ENCODE results near the gene CEACAM4. TPM values are rescaled to one million over a fixed set of nuclear protein-coding genes. Genes with fewer than 3 reads are reported as not detected.

Gene CEACAM4
- total RNA-seq, 2 experiments from 2014 or later = 0.36 to 0.84 TPM

- Histone ChIP-seq H3K27ac (ENCODE audit: low read depth in 1 of 2, low read length in 2 of 2) (no peak overlapping the region), H3K36me3 (ENCODE audit: insufficient read depth, low read length) (peaks cover 37% of the 10 kb centered on the region), H3K4me3 (ENCODE audit: low read length) (no peak overlapping the region), H3K4me1 (ENCODE audit: insufficient read depth, low read length) (peaks cover 20% of the 10 kb centered on the region), H3K9me3 (ENCODE audit: control insufficient read depth in 1 of 2, insufficient read depth in 1 of 2, low read length in 2 of 2) (no peaks in the 10 kb centered on the region), H3K27me3 (ENCODE audit: control insufficient read depth in 1 of 2, insufficient read depth in 2 of 2, low read length in 2 of 2) (no peaks in the 10 kb centered on the region)
- POLR2A ChIA-PET = interaction anchor here (0.6 to 5.3 kb wide), 10 partner anchors 9 to 1423 kb away, joined by 3 to 19 read pairs (median 4); no protein-coding TSS in a partner anchor
- TF ChIP-seq CTCF (IDR thresholded peaks at IDR 0.05) = peak; percentile 95
- ATAC-seq (ENCODE audit: poor library complexity) = peak; percentile 97
- peak; percentile 74 to 93 (median 84) for DNase-seq
- CTCF ChIA-PET = interaction anchor here (0.7 to 2.8 kb wide), 22 partner anchors 8 to 366 kb away, joined by 3 to 39 read pairs (median 6); partner anchors contain the start of gene DMAC2
- intact Hi-C loops (cut with DNase I, micrococcal nuclease) = loop anchor here (1.0 to 10.0 kb wide), 4 partner anchors 54 to 366 kb away; no protein-coding TSS in a partner anchor
- Mint-ChIP-seq H3K4me1 (ENCODE audit: low read depth) (peaks cover 44% of the 10 kb centered on the region), H3K36me3 (ENCODE audit: low read depth) (peaks cover 39% of the 10 kb centered on the region), H3K9me3 (no peaks in the 10 kb centered on the region), H3K27me3 (no peaks in the 10 kb centered on the region), H3K4me3 (no peak overlapping the region), H3K27ac (peak overlapping the region; percentile 34)
These were observed 56.2 kb downstream of the CEACAM4 start for GRCh38 chr19:41570639-41571112.

DNA sequence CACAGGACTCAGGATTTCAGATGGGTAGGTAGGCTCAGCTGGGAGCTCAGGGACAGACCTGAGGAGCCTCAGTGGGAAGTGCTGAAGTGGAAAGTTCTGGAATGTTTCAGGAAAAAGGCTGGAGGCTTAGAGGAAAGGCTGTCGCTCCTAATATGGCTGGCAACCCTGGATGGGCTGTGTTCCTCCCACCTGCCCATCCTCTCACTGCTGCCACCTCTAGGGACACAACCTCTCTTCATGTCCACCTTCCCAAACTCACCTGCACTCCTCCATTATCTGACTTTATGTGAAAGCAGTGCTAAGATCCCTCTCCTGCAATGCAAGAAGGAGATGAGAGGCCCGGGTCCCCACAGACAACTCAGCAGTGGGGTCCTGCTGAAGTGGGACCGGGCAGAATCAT, 56.7 kb downstream of the CEACAM4 start:
- Mint-ChIP-seq H3K9me3 (no peaks in the 10 kb centered on the region), H3K4me1 (ENCODE audit: low read depth) (peaks cover 44% of the 10 kb centered on the region), H3K27ac (peak overlapping the region; percentile 34), H3K4me3 (no peak overlapping the region), H3K36me3 (ENCODE audit: low read depth) (peaks cover 38% of the 10 kb centered on the region), H3K27me3 (no peaks in the 10 kb centered on the region)
- intact Hi-C loops (cut with DNase I, micrococcal nuclease) = loop anchor here (1.0 to 10.0 kb wide), 4 partner anchors 53 to 365 kb away; no protein-coding TSS in a partner anchor
- ATAC-seq (ENCODE audit: poor library complexity) (peak; percentile 8), DNase-seq (no peak)
- H3K27me3 ChIP-seq (ENCODE audit: control insufficient read depth in 1 of 2, insufficient read depth in 2 of 2, low read length in 2 of 2) = no peaks in the 10 kb centered on the region
- TF ChIP-seq CTCF (IDR thresholded peaks at IDR 0.05) = no peak
- peaks cover 37% of the 10 kb centered on the region for H3K36me3 ChIP-seq (ENCODE audit: insufficient read depth, low read length)
- no peak overlapping the region for H3K27ac ChIP-seq (ENCODE audit: low read depth in 1 of 2, low read length in 2 of 2)
- peaks cover 18% of the 10 kb centered on the region for H3K4me1 ChIP-seq (ENCODE audit: insufficient read depth, low read length)
- ChIA-PET POLR2A (interaction anchor here (0.6 to 5.3 kb wide), 10 partner anchors 9 to 1423 kb away, joined by 3 to 19 read pairs (median 4); no protein-coding TSS in a partner anchor), CTCF (interaction anchor here (0.7 to 2.8 kb wide), 22 partner anchors 8 to 366 kb away, joined by 3 to 39 read pairs (median 6); partner anchors contain the start of gene DMAC2)
- no peaks in the 10 kb centered on the region for H3K9me3 ChIP-seq (ENCODE audit: control insufficient read depth in 1 of 2, insufficient read depth in 1 of 2, low read length in 2 of 2)
- no peak overlapping the region for H3K4me3 ChIP-seq (ENCODE audit: low read length)

- Histone ChIP-seq H3K27ac (ENCODE audit: low read depth in 1 of 2, low read length in 2 of 2) (no peak overlapping the region), H3K27me3 (ENCODE audit: control insufficient read depth in 1 of 2, insufficient read depth in 2 of 2, low read length in 2 of 2) (no peaks in the 10 kb centered on the region), H3K4me3 (ENCODE audit: low read length) (no peak overlapping the region), H3K36me3 (ENCODE audit: insufficient read depth, low read length) (peaks cover 37% of the 10 kb centered on the region), H3K4me1 (ENCODE audit: insufficient read depth, low read length) (peaks cover 24% of the 10 kb centered on the region), H3K9me3 (ENCODE audit: control insufficient read depth in 1 of 2, insufficient read depth in 1 of 2, low read length in 2 of 2) (no peaks in the 10 kb centered on the region)
- ATAC-seq (ENCODE audit: poor library complexity) (no peak), DNase-seq (no peak)
- Mint-ChIP-seq H3K4me3 (no peak overlapping the region), H3K36me3 (ENCODE audit: low read depth) (peaks cover 38% of the 10 kb centered on the region), H3K27me3 (no peaks in the 10 kb centered on the region), H3K27ac (no peak overlapping the region), H3K4me1 (ENCODE audit: low read depth) (peaks cover 46% of the 10 kb centered on the region), H3K9me3 (no peaks in the 10 kb centered on the region)
- intact Hi-C loops (cut with DNase I, micrococcal nuclease) = loop anchor here (1.0 to 10.0 kb wide), 4 partner anchors 53 to 365 kb away; no protein-coding TSS in a partner anchor
- no peak for TF ChIP-seq CTCF (IDR thresholded peaks at IDR 0.05)
- POLR2A ChIA-PET = interaction anchor here (0.7 to 5.3 kb wide), 10 partner anchors 8 to 307 kb away, joined by 3 to 19 read pairs (median 4); partner anchors contain the start of gene HNRNPUL1
- CTCF ChIA-PET = interaction anchor here (0.8 to 2.8 kb wide), 12 partner anchors 12 to 365 kb away, joined by 3 to 39 read pairs (median 7); no protein-coding TSS in a partner anchor
These were observed 57.3 kb downstream of the CEACAM4 start for GRCh38 chr19:41569481-41570150.

Other genes starting within 250 kb of the CEACAM4 start
- 1 to 10 TPM; 6.5 to 7.5 TPM for gene EXOSC5, start 229.7 kb downstream of the CEACAM4 start, total RNA-seq
- gene BCKDHA, start 229.3 kb downstream of the CEACAM4 start, total RNA-seq = 10 to 100 TPM; 12.2 to 13.1 TPM
- gene B3GNT8, start 199.7 kb downstream of the CEACAM4 start, total RNA-seq = 1 to 10 TPM in 1 of 2 experiments, under 1 TPM in 1; 0.58 to 1.2 TPM
- gene DMAC2, start 187.2 kb downstream of the CEACAM4 start, total RNA-seq = 10 to 100 TPM; 21.6 to 25.7 TPM
- not detected for gene ERICH4, start 183.9 kb downstream of the CEACAM4 start, total RNA-seq
- 10 to 100 TPM; 30.7 to 34.9 TPM for gene CEACAM21, start 50.9 kb downstream of the CEACAM4 start, total RNA-seq
- not detected for gene CEACAM7, start 61.2 kb upstream of the CEACAM4 start, total RNA-seq
- not detected for gene CEACAM5, start 81.6 kb upstream of the CEACAM4 start, total RNA-seq
- not detected for gene CEACAM6, start 128.5 kb upstream of the CEACAM4 start, total RNA-seq
- not detected for gene CEACAM3, start 169.5 kb upstream of the CEACAM4 start, total RNA-seq
- gene LYPD4, start 217.6 kb upstream of the CEACAM4 start, total RNA-seq = not detected
- not detected for gene DMRTC2, start 218.0 kb upstream of the CEACAM4 start, total RNA-seq
- gene RPS19, start 233.2 kb upstream of the CEACAM4 start, total RNA-seq = 1,000 to 10,000 TPM; 3,668 to 3,697 TPM

Data from CD4-positive, alpha-beta T cell (primary cell).